HG03378 (cell line): Measurements from ENCODE around the gene P2RY13.

Source experiments
- ATAC-seq: cut with Tn5 transposase; IDR thresholded peaks from one replicate; pipeline ENCODE4 v1.9.1; 2021; ENCODE audit warnings: mild to moderate bottlenecking, moderate library complexity; ENCODE audit not compliant: unreplicated experiment

The P2RY13 gene

GRCh38 chr3:151321526-151321925 is 7.8 kb downstream of the P2RY13 start:
- no peak for ATAC-seq

- no peak for ATAC-seq
Observed at GRCh38 chr3:151320131-151320530, 9.2 kb downstream of the P2RY13 start.

- no peak for ATAC-seq
Observed at GRCh38 chr3:151319628-151320027, 9.7 kb downstream of the P2RY13 start.

- ATAC-seq = no peak
Observed at GRCh38 chr3:151318991-151319390, 10.4 kb downstream of the P2RY13 start.

GRCh38 chr3:151318313-151318712 is 11.0 kb downstream of the P2RY13 start:
- no peak for ATAC-seq

GRCh38 chr3:151316267-151316991 is 12.9 kb downstream of the P2RY13 start, which contains the start of gene GPR87:
Gene GPR87 (minus strand): TSS chr3:151316820. CDS start chr3:151300100, 16,720 bp downstream.
- no peak for ATAC-seq

GRCh38 chr3:151315846-151316245 is 13.5 kb downstream of the P2RY13 start:
- ATAC-seq = no peak

GRCh38 chr3:151315136-151315535 is 14.2 kb downstream of the P2RY13 start:
- no peak for ATAC-seq

- ATAC-seq = no peak
Observed at GRCh38 chr3:151314593-151314992, 14.8 kb downstream of the P2RY13 start.

- ATAC-seq = no peak
Observed at GRCh38 chr3:151314137-151314536, 15.2 kb downstream of the P2RY13 start.

GRCh38 chr3:151312972-151313371 is 16.4 kb downstream of the P2RY13 start:
- ATAC-seq = no peak

GRCh38 chr3:151309566-151309965 is 19.8 kb downstream of the P2RY13 start:
- no peak for ATAC-seq

GRCh38 chr3:151307583-151308488 is 21.5 kb downstream of the P2RY13 start:
- ATAC-seq = no peak

GRCh38 chr3:151307131-151307530 is 22.2 kb downstream of the P2RY13 start:
- ATAC-seq = no peak

GRCh38 chr3:151306168-151306810 is 23.1 kb downstream of the P2RY13 start:
- no peak for ATAC-seq

GRCh38 chr3:151305775-151306151 is 23.6 kb downstream of the P2RY13 start:
- no peak for ATAC-seq

GRCh38 chr3:151305060-151305774 is 24.1 kb downstream of the P2RY13 start:
- no peak for ATAC-seq

- no peak for ATAC-seq
Observed at GRCh38 chr3:151303751-151304150, 25.6 kb downstream of the P2RY13 start.

- no peak for ATAC-seq
Observed at GRCh38 chr3:151301787-151302186, 27.6 kb downstream of the P2RY13 start.

- ATAC-seq = no peak
Observed at GRCh38 chr3:151300539-151300938, 28.8 kb downstream of the P2RY13 start.

- ATAC-seq = no peak
Observed at GRCh38 chr3:151299006-151299405, 30.3 kb downstream of the P2RY13 start.
